Panc1 (cell line): ENCODE results near the gene KLHDC10. TPM values are rescaled to one million over a fixed set of nuclear protein-coding genes. Genes with fewer than 3 reads are reported as not detected.

Experiments used
- ATAC-seq: fragments of 200-7000 bp; cut with Tn5 transposase; 2 replicates; pipeline ENCODE4 v1.9.1; 2020; ENCODE audit warnings: mild to moderate bottlenecking, moderate library complexity
- BruUV-seq: library from RNA; stranded (reverse); fragments of 400-500 nt; replicated peaks from 2 replicates; lab custom pipeline; 2021; lab: Mats Ljungman, UMichigan
- CTCF ChIA-PET: fragments of 300-600 bp; sonication (Branson Sonifier 250); formaldehyde crosslinking; loops from one replicate; lab custom pipeline; 2022; ENCODE audit warnings: antibody characterized with exemption; lab: Charles Lee
- POLR2A ChIA-PET: fragments of 300-600 bp; sonication (Branson Sonifier 250); formaldehyde crosslinking; loops from one replicate; lab custom pipeline; 2022; ENCODE audit warnings: antibody characterized with exemption; lab: Charles Lee
- DNase-seq: peaks from one replicate; pipeline ENCODE4 v3.0.0-alpha.2; 2010; ENCODE audit warnings: low read depth, low spot score
- H3K27ac ChIP-seq: 2 replicates; pipeline ENCODE4 v1.5.1; 2011; ENCODE audit warnings: mild to moderate bottlenecking, low read length, inconsistent platforms
- H3K27me3 ChIP-seq: fragments of 200-500 bp; sonication (Bioruptor generic); 2 replicates; pipeline ENCODE4 v1.6.0; 2014; ENCODE audit warnings: low read length, inconsistent platforms; ENCODE audit not compliant: control insufficient read depth, insufficient read depth
- H3K36me3 ChIP-seq: fragments of 200-500 bp; sonication (Bioruptor generic); 2 replicates; pipeline ENCODE4 v1.5.1; 2014; ENCODE audit warnings: inconsistent platforms, mild to moderate bottlenecking, low read length, moderate library complexity; ENCODE audit not compliant: control insufficient read depth, insufficient read depth
- H3K4me1 ChIP-seq: 2 replicates; pipeline ENCODE4 v1.5.1; 2011; ENCODE audit warnings: inconsistent platforms, mild to moderate bottlenecking, low read length, moderate library complexity; ENCODE audit not compliant: control insufficient read depth, insufficient read depth
- H3K4me3 ChIP-seq, 2 experiments: 2 replicates each; pipeline ENCODE4 v1.5.1; 2011 to 2012; ENCODE audit warnings: low read depth in 2 of 2, low read length in 2 of 2, mild to moderate bottlenecking in 2 of 2, inconsistent platforms in 1 of 2, moderate library complexity in 1 of 2
- H3K9me3 ChIP-seq: fragments of 200-500 bp; sonication (Bioruptor generic); 2 replicates; pipeline ENCODE4 v1.5.1; 2014; ENCODE audit warnings: low read depth, mild to moderate bottlenecking, inconsistent platforms, low read length, moderate library complexity; ENCODE audit not compliant: control insufficient read depth, insufficient read depth
- POLR2AphosphoS5 ChIP-seq: IDR thresholded peaks from 2 replicates; pipeline ENCODE4 v1.6.1; 2012; ENCODE audit warnings: mild to moderate bottlenecking, low read depth, low read length, moderate library complexity
- SIN3A ChIP-seq: IDR thresholded peaks from 2 replicates; pipeline ENCODE4 v1.6.1; 2012; ENCODE audit warnings: low read depth, mild to moderate bottlenecking, low read length, moderate library complexity, borderline replicate concordance; ENCODE audit not compliant: insufficient read depth
- TCF7L2 ChIP-seq: IDR thresholded peaks from 2 replicates; pipeline ENCODE4 v1.6.1; 2011; ENCODE audit warnings: mild to moderate bottlenecking, low read depth, low read length, inconsistent platforms
- in situ Hi-C: cut with HindIII; loops from 2 replicates; pipeline ENCODE4 v1.10.0; 2016; ENCODE audit warnings: low sequenced_read_pairs, low pct_unique_long_range_greater_than_20kb
- intact Hi-C: fragments of 100-400 bp; cut with micrococcal nuclease; formaldehyde crosslinking; loops from one replicate; pipeline ENCODE4 v1.10.0; 2022; ENCODE audit not compliant: unreplicated experiment
- total RNA-seq: library from RNA; stranded (reverse); gene quantifications from one replicate; pipeline ENCODE4 v1.2.1, GENCODE V29; 2021; ENCODE audit not compliant: unreplicated experiment
- TF ChIP-seq, protein P1 (sequence below): fragments of 450-650 bp; IDR thresholded peaks from 2 replicates; pipeline ENCODE4 v1.5.1; 2017; ENCODE audit warnings: mild to moderate bottlenecking
- TF ChIP-seq, protein P2 (sequence below), 2 experiments: IDR thresholded peaks; 2 replicates each; pipeline ENCODE4 v1.6.1; 2011 to 2012; ENCODE audit warnings: low read depth in 2 of 2, control low read depth in 1 of 2, low read length in 1 of 2, mild to moderate bottlenecking in 1 of 2, moderate library complexity in 1 of 2; ENCODE audit not compliant: insufficient read depth in 1 of 2

Gene KLHDC10
- total RNA-seq, 1 experiment from 2014 or later, result 26.7 TPM

DNA sequence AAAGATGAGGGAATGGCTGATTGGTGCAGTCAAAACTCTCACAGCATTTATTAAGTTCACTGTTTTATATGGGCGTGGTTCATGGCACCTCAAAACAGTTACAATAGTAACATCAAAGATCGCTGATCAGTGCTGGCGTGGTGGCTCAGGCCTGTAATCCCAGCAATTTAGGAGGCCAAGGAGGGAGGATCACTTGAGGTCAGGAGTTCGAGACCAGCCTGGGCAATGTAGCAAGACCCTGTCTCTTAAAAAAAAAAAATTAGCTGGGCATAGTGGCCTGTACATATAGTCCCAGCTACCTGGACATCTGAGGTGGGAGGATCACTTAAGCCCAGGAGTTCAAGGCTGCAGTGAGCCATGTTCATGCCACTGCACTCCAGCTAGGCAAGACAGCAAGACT lies 48.5 kb downstream of the KLHDC10 start:
- intact Hi-C loops (no loop called here), in situ Hi-C loops (no loop called here)
- ATAC-seq (no peak), DNase-seq (no peak)
- POLR2A ChIA-PET, result no interaction called here
- Histone ChIP-seq H3K36me3 (peaks cover 4% of the 10 kb centered on the region), H3K4me3 (no peak overlapping the region), H3K27me3 (no peaks in the 10 kb centered on the region), H3K9me3 (no peaks in the 10 kb centered on the region), H3K4me1 (no peaks in the 10 kb centered on the region), H3K27ac (no peak overlapping the region)
- TF ChIP-seq SIN3A, result no peak
- TF ChIP-seq, protein P1, sequence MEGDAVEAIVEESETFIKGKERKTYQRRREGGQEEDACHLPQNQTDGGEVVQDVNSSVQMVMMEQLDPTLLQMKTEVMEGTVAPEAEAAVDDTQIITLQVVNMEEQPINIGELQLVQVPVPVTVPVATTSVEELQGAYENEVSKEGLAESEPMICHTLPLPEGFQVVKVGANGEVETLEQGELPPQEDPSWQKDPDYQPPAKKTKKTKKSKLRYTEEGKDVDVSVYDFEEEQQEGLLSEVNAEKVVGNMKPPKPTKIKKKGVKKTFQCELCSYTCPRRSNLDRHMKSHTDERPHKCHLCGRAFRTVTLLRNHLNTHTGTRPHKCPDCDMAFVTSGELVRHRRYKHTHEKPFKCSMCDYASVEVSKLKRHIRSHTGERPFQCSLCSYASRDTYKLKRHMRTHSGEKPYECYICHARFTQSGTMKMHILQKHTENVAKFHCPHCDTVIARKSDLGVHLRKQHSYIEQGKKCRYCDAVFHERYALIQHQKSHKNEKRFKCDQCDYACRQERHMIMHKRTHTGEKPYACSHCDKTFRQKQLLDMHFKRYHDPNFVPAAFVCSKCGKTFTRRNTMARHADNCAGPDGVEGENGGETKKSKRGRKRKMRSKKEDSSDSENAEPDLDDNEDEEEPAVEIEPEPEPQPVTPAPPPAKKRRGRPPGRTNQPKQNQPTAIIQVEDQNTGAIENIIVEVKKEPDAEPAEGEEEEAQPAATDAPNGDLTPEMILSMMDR, result no peak
- no peak for TF ChIP-seq POLR2AphosphoS5
- TF ChIP-seq TCF7L2, result no peak
- TF ChIP-seq, protein P2, sequence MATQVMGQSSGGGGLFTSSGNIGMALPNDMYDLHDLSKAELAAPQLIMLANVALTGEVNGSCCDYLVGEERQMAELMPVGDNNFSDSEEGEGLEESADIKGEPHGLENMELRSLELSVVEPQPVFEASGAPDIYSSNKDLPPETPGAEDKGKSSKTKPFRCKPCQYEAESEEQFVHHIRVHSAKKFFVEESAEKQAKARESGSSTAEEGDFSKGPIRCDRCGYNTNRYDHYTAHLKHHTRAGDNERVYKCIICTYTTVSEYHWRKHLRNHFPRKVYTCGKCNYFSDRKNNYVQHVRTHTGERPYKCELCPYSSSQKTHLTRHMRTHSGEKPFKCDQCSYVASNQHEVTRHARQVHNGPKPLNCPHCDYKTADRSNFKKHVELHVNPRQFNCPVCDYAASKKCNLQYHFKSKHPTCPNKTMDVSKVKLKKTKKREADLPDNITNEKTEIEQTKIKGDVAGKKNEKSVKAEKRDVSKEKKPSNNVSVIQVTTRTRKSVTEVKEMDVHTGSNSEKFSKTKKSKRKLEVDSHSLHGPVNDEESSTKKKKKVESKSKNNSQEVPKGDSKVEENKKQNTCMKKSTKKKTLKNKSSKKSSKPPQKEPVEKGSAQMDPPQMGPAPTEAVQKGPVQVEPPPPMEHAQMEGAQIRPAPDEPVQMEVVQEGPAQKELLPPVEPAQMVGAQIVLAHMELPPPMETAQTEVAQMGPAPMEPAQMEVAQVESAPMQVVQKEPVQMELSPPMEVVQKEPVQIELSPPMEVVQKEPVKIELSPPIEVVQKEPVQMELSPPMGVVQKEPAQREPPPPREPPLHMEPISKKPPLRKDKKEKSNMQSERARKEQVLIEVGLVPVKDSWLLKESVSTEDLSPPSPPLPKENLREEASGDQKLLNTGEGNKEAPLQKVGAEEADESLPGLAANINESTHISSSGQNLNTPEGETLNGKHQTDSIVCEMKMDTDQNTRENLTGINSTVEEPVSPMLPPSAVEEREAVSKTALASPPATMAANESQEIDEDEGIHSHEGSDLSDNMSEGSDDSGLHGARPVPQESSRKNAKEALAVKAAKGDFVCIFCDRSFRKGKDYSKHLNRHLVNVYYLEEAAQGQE (IDR thresholded peaks at IDR 0.05; ENCODE audit: insufficient read depth in 1 of 2, low read depth in 2 of 2, low read length in 1 of 2), result no peak
- BruUV-seq, result no TSS peak
- CTCF ChIA-PET, result interaction anchor here (0.7 kb wide), 1 partner anchor 610 kb away, joined by 18 read pairs; no protein-coding TSS in a partner anchor

DNA sequence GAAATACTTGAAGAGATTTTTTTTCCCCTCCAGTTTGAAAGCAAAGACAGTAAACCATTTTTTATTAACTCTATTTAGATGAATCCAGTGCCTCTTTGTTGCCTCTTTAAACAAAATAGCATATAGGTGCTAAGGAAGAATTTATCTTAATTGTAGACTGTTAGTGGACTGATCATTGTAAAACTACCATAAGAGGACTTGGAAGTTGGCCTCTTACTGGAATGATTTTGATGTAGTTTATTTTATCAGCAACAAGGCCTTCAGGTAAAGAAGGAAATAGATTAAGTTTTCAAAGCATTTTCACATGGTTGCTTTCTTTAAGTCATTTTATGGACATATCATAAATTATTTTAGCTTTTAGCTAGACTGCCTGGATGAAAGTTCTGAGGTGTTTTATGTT lies 53.2 kb downstream of the KLHDC10 start:
- no peak for TF ChIP-seq SIN3A
- no peak for TF ChIP-seq POLR2AphosphoS5
- TF ChIP-seq, protein P2 (IDR thresholded peaks at IDR 0.05; ENCODE audit: insufficient read depth in 1 of 2, low read depth in 2 of 2, low read length in 1 of 2), result no peak
- TF ChIP-seq, protein P1, result no peak
- TF ChIP-seq TCF7L2, result no peak
- intact Hi-C loops (no loop called here), in situ Hi-C loops (no loop called here)
- DNase-seq (no peak), ATAC-seq (no peak)
- ChIA-PET POLR2A (no interaction called here), CTCF (no interaction called here)
- H3K36me3 ChIP-seq, result peaks cover 7% of the 10 kb centered on the region
- H3K4me1 ChIP-seq, result 0 out of 2 replicates have a peak, but pooled peaks cover 6% of the 10 kb centered on the region
- no TSS peak for BruUV-seq
- H3K27me3 ChIP-seq, result no peaks in the 10 kb centered on the region
- H3K4me3 ChIP-seq, result no peak overlapping the region
- H3K27ac ChIP-seq, result no peak overlapping the region
- H3K9me3 ChIP-seq, result no peaks in the 10 kb centered on the region
